Kidney capillary endothelial cell (primary cell): ENCODE results near the gene THOC2.
A peak's percentile ranks its signal among the peaks of the same experiment; 100 is the strongest.
"Not testable (repeated sequence)": the region's sequence is repeated elsewhere in the genome, so short reads cannot be mapped to it uniquely, and the experiment has no call there.

ENCODE experiments used
- DNase-seq: peaks from one replicate; pipeline ENCODE4 v3.0.0-alpha.2; 2018; ENCODE audit warnings: low spot score

The THOC2 gene

GRCh38 chrX:123664467-123665167 lies 68.2 kb downstream of the THOC2 start:
- DNase-seq = not testable (repeated sequence)

DNA sequence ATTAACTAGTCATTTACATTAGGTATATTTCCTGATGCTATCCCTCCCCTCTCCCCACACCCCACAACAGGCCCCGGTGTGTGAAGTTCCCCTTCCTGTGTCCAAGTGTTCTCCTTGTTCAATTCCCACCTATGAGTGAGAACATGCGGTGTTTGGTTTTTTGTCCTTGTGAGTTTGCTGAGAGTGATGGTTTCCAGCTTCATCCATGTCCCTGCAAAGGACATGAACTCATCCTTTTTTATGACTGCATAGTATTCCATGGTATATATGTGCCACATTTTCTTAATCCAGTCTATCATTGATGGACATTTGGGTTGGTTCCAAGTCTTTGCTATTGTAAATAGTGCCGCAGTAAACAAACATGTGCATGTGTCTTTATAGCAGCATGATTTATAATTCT lies 69.1 kb downstream of the THOC2 start:
- DNase-seq = not testable (repeated sequence)

- DNase-seq = not testable (repeated sequence)
Observed at GRCh38 chrX:123656507-123656906, 76.3 kb downstream of the THOC2 start.

- not testable (repeated sequence) for DNase-seq
Observed at GRCh38 chrX:123648811-123649181, 84.1 kb downstream of the THOC2 start.

- no peak for DNase-seq
Observed at GRCh38 chrX:123648028-123648810, 84.6 kb downstream of the THOC2 start.

GRCh38 chrX:123647244-123647643 lies 85.6 kb downstream of the THOC2 start:
- no peak for DNase-seq

DNA sequence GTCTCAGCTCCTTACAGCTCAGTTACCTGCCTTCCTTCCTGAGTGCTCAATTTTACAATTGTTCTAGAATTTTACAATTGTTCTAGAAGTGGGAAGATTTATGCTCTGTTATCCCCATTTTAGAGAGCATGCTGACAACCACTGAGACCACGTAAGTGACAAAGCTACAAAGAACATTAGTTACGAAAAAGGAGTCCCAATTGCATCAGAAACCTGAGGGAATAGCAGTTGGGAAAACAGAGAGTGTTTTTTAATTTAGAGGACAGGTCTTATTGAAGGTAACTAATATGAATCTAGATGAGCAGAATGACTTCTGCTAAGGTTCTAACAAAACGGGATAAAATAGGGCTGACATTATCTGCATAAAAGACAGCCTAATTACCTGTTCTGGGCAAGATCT lies 103.3 kb downstream of the THOC2 start:
- DNase-seq = no peak

- DNase-seq = no peak
Observed at GRCh38 chrX:123626962-123627361, 105.9 kb downstream of the THOC2 start.

DNA sequence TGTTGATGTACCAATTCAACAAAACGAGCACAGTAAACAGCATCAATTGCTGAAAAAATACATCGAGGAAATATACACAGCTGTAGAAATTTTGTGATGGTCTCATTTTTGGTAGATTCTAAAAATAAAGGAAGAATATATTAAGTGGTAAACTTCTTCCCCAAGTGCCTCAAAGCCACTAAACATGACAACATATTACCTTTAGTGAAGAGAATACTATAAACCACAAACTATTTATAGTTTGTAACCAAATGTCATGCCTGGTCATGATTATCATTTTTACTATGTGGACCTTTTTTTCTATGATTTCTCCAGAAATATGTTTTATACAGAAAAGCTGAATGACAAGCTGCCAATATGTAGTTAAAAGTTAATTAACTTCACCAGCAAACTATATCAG lies 106.9 kb downstream of the THOC2 start:
- DNase-seq = no peak

DNA sequence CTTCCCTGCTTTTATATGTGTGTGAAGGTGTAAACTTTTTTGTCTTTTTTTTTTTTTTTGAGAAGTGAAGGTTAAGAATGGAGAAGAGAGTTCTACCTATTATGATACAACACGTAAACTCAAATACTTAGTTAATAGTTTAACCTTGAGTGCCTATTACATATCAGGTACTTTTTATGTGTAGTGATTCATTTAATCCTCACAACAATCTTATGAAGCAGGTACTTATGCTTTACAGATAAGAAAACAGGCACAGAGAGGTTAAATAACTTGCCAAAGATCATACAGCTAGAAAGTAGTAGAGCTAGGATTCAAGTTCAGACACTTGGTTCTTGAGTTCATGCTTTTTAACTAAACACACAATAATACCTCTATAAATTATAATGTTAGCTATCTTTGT lies 107.4 kb downstream of the THOC2 start:
- DNase-seq = no peak

GRCh38 chrX:123617007-123617406 lies 115.8 kb downstream of the THOC2 start:
- no peak for DNase-seq

- DNase-seq = no peak
Observed at GRCh38 chrX:123610915-123611314, 121.9 kb downstream of the THOC2 start.

GRCh38 chrX:123607806-123608205 lies 125.0 kb downstream of the THOC2 start:
- DNase-seq = no peak

DNA sequence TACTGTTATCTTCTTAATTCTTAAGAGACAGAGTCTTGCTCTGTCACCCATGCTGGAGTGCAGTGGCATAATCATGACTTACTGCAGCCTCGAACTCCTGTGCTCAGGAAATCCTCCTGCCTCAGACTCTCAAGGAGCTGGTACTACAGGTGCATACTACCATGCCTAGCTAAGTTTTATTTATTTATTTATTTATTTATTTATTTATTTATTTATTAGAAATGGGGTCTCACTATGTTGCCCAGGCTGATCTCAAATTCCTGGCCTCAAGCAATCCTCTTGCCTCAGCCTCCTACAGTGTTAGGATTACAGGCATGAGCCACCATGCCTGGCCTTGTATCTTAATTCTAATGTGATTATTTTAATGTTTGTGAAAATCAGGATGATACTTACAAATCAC lies 125.6 kb downstream of the THOC2 start:
- no peak for DNase-seq

DNA sequence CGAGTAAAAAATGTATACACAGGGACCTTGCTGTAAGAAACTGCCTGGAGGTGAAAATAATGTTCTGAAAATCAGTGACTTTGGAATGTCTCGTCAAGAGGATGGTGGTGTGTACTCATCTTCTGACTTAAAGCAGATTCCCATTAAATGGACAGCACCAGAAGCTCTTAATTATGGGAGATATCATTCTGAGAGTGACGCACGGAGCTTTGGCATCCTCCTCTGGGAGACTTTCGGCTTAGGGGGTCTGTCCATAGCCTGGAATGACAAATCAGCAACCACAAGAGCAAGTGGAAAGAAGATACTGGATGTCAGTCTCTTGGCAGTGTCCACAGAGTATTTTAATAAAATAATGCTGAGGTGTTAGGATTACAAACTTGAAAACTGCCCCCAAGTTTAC lies 129.4 kb downstream of the THOC2 start:
- DNase-seq = no peak

DNA sequence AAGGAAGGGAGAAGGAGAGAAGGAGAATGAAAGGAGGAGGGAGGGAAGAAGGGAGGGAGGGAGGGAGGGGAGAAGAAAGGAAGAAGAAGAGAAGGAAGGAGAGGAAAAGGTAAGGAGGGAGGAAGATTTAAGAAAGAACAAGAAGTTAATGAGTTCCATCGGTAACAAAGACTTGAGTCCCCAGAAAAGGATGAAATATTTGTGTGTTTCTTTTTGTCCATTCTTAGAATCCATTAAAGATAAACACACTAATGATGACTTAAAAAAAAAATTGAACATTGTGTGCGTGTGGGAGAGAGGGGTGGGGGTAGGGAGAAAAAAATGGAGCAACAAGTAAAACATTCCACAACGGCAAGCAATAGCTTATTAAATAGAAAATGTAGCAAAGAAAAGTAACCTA lies 131.4 kb downstream of the THOC2 start:
- no peak for DNase-seq

- DNase-seq = no peak
Observed at GRCh38 chrX:123600181-123600580, 132.7 kb downstream of the THOC2 start.

GRCh38 chrX:123590842-123591486 lies 141.9 kb downstream of the THOC2 start:
- DNase-seq = peak; percentile 30

DNA sequence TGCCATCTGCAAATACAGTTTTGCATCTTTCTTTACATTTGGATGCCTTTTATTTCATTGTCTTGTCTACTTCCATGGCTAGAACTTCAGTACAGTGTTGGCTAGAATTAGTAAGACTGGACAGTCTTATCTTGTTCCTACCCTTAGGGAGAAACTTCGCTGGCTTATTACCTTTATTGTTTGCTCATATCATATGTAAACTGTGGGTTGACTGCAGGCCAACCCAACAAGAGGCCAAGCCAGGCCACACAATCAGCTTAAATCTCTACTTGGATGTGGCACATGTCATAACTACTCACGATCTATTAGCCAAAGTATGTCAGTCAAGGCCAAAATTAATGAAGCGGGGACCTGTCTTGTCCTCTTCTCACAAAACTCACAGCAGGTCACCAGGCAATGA lies 144.1 kb downstream of the THOC2 start:
- no peak for DNase-seq

- DNase-seq = no peak
Observed at GRCh38 chrX:123581586-123581985, 151.3 kb downstream of the THOC2 start.

DNA sequence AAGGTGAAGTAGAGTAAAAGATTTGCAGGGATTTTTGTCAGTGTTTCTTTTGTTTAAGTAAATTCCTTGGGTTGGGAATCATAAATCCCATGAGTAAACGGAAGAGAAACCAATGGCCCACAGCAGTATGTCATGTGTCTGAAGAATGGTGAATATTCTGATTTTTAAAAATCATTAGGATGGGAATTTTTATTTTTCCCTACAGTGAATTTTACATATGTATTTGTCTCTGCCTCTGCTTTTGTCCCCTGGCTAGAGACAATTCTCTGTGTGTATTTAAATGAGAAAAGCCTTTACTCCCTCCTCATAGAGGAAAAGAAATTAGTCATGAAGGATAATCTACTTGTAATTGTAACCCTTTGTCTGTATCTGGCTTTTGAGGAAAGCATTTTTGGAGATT lies 152.1 kb downstream of the THOC2 start:
- no peak for DNase-seq

- DNase-seq = not testable (repeated sequence)
Observed at GRCh38 chrX:123574027-123574426, 158.8 kb downstream of the THOC2 start.

DNA sequence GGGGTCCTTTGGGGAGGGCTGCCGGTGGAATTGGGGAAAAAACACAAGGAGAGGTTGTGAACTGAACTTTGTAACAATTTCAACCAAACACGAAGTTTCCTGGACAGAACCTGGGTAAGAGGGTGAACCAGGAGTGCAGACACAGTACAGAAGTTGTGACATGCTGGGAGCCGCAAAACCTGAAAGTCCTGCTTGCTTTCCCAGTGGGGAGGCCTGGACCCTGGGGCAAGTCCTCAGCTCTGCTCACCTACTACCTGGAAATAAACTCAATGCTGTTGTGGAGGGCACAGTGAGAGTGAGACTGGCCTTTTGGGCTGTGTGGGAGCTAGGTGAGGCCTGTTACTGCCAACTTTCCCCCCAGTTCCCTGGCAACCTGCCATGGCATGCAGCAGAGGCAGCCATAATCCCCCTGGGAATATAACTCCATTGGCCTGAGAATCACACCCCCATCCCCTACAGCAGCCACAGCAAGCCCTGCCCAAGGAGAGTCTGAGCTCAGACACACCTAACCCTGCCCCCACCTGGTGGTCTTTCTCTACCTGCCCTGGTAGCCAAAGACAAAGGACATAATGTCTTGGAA lies 162.8 kb downstream of the THOC2 start:
- DNase-seq = no peak
